ENCODE data around the gene WDR31. TPM values are rescaled to one million over a fixed set of nuclear protein-coding genes. Genes with fewer than 3 reads are reported as not detected.
"Not testable (repeated sequence)": the region's sequence is repeated elsewhere in the genome, so short reads cannot be mapped to it uniquely, and the experiment has no call there.

The WDR31 gene
- total RNA-seq, 1 experiment from 2014 or later, result 1.7 TPM

DNA sequence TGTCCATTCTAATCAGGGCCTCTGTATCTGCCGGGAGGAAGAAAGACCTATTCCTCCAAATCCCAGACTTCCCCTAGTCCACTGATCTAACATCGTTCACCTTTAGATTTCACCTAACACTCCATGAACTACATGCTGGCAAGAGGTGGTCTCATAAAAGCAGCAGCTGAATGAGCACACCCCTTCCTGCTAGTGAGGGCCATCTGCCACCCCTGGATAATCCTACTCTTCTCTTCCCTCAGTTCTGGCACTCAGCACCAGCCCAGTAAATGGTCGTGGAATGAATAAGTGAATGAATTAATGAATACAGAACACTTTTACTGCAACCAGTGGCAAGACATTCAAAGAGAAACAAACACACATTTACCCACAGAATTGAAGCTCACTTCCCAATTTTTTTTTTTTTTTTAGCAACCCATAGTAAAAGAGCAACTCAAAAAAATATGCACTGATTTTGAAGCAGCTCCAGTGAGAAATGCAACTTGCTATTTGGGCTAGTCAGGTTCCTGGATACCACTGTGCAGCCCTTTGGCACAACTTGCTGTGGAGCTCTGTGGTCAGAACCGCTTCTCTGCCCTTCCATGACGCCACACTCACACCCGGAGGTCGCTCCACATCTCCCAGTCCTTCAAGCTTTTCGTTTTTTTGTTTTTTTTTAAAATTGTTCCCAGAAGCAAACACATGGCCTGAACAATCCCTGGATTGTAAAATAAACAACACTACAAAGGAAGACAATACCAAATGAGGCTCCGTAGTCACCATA is 43.1 kb downstream of the WDR31 start:
- Histone ChIP-seq H3K79me2 (ENCODE audit: low read length) (no peaks in the 10 kb centered on the region), H2AFZ (ENCODE audit: low read length) (no peak overlapping the region), H3K4me2 (ENCODE audit: low read length) (no peak overlapping the region), H3F3A (ENCODE audit: low read length, unreplicated experiment) (no peaks in the 10 kb centered on the region), H3K9me2 (replicated peaks; ENCODE audit: low read length) (no peaks in the 10 kb centered on the region), H3K4me3 (ENCODE audit: low read length) (no peak overlapping the region), H3K9me3 (ENCODE audit: low read length) (no peaks in the 10 kb centered on the region), H4K20me1 (ENCODE audit: low read length) (no peaks in the 10 kb centered on the region), H3K36me3 (ENCODE audit: low read depth, low read length) (0 out of 2 replicates have a peak, but pooled peaks cover 7% of the 10 kb centered on the region), H3K27ac (ENCODE audit: low read length) (no peak overlapping the region), H3K27me3 (ENCODE audit: low read length) (no peaks in the 10 kb centered on the region), H3K9ac (ENCODE audit: low read length) (no peak overlapping the region), H3K4me1 (ENCODE audit: insufficient read depth, low read length) (no peaks in the 10 kb centered on the region)
- ATAC-seq (no peak), DNase-seq (no peak)
- CTCF ChIA-PET, result no interaction called here
- intact Hi-C loops (cut with micrococcal nuclease), result no loop called here
- BruUV-seq (replicated peaks), result no TSS peak
- POLR2A ChIA-PET (ENCODE audit: unreplicated experiment), result no interaction called here
- no peak for TF ChIP-seq EZH2phosphoT487 (IDR thresholded peaks at IDR 0.05; ENCODE audit: borderline replicate concordance, low read length)

DNA sequence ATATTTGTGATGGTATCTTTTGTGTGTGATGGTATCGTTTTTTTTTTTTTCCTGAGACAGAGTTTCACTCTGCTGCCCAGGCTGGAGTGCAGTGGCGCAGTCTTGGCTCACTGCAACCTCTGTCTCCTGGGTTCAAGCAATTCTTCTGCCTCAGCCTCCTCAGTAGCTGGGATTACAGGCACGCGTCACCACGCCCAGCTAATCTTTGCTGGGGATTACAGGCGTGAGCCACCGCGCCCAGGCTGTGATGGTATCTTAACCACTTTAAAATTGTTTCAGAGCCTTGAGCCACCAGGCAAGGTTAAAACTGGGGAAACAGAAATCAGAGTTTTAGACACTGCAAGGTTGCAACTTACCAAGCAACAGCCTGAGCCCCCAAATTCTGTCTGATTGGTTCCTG is 43.8 kb downstream of the WDR31 start:
- POLR2A ChIA-PET (ENCODE audit: unreplicated experiment); H3K9ac ChIP-seq (ENCODE audit: low read length); DNase-seq; BruUV-seq (replicated peaks); CTCF ChIA-PET; H3K4me1 ChIP-seq (ENCODE audit: insufficient read depth, low read length); H3K4me3 ChIP-seq (ENCODE audit: low read length); H3K9me3 ChIP-seq (ENCODE audit: low read length); H3F3A ChIP-seq (ENCODE audit: low read length, unreplicated experiment); H3K27me3 ChIP-seq (ENCODE audit: low read length); H3K9me2 ChIP-seq (replicated peaks; ENCODE audit: low read length); ATAC-seq; H3K27ac ChIP-seq (ENCODE audit: low read length); H4K20me1 ChIP-seq (ENCODE audit: low read length); H3K79me2 ChIP-seq (ENCODE audit: low read length); intact Hi-C loops (cut with micrococcal nuclease); H3K4me2 ChIP-seq (ENCODE audit: low read length); H2AFZ ChIP-seq (ENCODE audit: low read length): not testable (repeated sequence)
- H3K36me3 ChIP-seq (ENCODE audit: low read depth, low read length), result 0 out of 2 replicates have a peak, but pooled peaks cover 14% of the 10 kb centered on the region

DNA sequence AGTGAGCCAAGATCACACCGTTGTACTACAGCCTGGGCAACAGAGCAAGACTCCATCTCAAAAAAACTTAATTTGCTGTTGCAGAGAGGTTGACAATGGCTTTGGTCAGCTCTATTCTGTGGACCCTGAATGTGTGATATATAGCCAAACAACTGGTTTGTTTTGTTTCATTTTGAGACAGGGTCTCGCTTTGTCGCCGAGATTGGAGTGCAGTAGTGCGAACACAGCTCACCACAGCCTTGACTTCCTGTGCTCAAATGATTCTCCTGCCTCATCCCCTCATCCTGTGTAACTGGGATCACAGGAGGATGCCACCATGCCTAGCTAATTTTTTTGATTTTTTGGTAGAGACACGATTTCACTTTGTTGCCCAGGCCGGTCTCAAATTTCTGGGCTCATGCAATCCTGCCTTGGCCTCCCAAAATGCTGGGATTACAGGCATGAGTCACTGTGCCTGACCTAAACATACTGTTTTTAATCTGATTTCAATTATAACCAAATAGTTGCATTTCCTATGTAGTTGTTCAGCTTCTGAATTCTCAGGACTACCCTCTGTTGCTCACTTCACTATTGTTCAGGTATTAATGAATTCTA is 46.7 kb downstream of the WDR31 start:
- ChIA-PET CTCF (no interaction called here), POLR2A (ENCODE audit: unreplicated experiment) (no interaction called here)
- Histone ChIP-seq H3K27ac (ENCODE audit: low read length) (no peak overlapping the region), H3F3A (ENCODE audit: low read length, unreplicated experiment) (no peaks in the 10 kb centered on the region), H3K4me3 (ENCODE audit: low read length) (no peak overlapping the region), H3K27me3 (ENCODE audit: low read length) (no peaks in the 10 kb centered on the region), H3K79me2 (ENCODE audit: low read length) (no peaks in the 10 kb centered on the region), H3K9me3 (ENCODE audit: low read length) (no peaks in the 10 kb centered on the region), H3K9ac (ENCODE audit: low read length) (no peak overlapping the region), H4K20me1 (ENCODE audit: low read length) (no peaks in the 10 kb centered on the region), H3K4me1 (ENCODE audit: insufficient read depth, low read length) (no peaks in the 10 kb centered on the region), H3K36me3 (ENCODE audit: low read depth, low read length) (peaks cover 40% of the 10 kb centered on the region; the same call in 1 of the 2 replicates), H2AFZ (ENCODE audit: low read length) (no peak overlapping the region), H3K9me2 (replicated peaks; ENCODE audit: low read length) (no peaks in the 10 kb centered on the region), H3K4me2 (ENCODE audit: low read length) (no peak overlapping the region)
- ATAC-seq, result no peak
- DNase-seq, result no peak
- TF ChIP-seq, protein P1, sequence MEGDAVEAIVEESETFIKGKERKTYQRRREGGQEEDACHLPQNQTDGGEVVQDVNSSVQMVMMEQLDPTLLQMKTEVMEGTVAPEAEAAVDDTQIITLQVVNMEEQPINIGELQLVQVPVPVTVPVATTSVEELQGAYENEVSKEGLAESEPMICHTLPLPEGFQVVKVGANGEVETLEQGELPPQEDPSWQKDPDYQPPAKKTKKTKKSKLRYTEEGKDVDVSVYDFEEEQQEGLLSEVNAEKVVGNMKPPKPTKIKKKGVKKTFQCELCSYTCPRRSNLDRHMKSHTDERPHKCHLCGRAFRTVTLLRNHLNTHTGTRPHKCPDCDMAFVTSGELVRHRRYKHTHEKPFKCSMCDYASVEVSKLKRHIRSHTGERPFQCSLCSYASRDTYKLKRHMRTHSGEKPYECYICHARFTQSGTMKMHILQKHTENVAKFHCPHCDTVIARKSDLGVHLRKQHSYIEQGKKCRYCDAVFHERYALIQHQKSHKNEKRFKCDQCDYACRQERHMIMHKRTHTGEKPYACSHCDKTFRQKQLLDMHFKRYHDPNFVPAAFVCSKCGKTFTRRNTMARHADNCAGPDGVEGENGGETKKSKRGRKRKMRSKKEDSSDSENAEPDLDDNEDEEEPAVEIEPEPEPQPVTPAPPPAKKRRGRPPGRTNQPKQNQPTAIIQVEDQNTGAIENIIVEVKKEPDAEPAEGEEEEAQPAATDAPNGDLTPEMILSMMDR (conservative IDR thresholded peaks at IDR 0.05; ENCODE audit: low read depth, low read length), result no peak
- TF ChIP-seq EZH2 (IDR thresholded peaks at IDR 0.05; ENCODE audit: low read length, unreplicated experiment), result no peak
- TF ChIP-seq EZH2phosphoT487 (IDR thresholded peaks at IDR 0.05; ENCODE audit: borderline replicate concordance, low read length), result no peak
- BruUV-seq (replicated peaks), result no TSS peak
- intact Hi-C loops (cut with micrococcal nuclease), result no loop called here
